GM20431 (cell line): ENCODE measurements around the gene TSEN15.
"Not testable (repeated sequence)": the region's sequence is repeated elsewhere in the genome, so short reads cannot be mapped to it uniquely, and the experiment has no call there.

Experiments used
- in situ Hi-C: fragments of 300-500 bp; cut with MseI, MboI; formaldehyde crosslinking; loops from one replicate; pipeline ENCODE4 v1.15.0; 2020; ENCODE audit warnings: low sequenced_read_pairs; ENCODE audit not compliant: unreplicated experiment

The TSEN15 gene

DNA sequence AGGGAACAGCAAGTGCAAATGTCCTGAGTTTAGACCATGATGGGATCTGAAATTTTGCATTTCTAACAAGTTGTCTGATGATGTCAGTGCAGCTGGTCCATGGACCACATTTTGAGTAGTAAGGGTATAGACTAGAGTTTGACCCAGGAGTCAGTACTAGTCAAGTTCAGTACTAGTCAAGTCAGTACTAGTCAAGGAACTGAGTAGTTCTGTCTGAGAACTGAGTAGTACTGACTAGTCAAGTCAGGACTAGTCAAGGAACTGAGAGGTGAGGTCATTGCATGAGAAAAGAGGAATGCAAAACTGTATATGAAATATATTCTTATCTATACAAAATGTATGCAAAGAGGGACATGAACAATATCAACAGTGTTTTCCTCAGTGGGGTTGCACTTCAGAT, 34.1 kb downstream of the TSEN15 start:
- in situ Hi-C loops: no loop called here

DNA sequence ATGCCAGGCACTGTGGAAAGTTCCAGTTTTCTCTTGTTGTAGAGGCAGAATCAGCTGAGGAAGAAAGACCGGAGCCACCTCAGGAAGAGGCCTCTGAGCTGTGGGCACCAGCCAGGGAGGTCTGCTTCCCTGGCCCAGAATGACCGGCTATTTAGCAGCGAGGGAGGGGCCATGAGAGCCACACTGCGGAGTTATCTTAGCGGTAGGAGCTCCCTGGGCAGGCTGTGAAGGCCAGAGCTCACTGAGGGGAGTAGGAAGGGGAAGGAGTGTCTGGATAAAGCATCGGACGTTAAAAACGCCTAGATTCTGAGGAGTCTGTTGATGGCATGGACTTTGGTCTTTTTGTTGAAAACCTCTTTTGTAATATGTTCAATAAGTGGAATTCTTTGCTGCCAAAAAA, 36.5 kb downstream of the TSEN15 start:
- in situ Hi-C loops: no loop called here

- in situ Hi-C loops: no loop called here
Measured at GRCh38 chr1:184093071-184093470, 41.5 kb downstream of the TSEN15 start.

DNA sequence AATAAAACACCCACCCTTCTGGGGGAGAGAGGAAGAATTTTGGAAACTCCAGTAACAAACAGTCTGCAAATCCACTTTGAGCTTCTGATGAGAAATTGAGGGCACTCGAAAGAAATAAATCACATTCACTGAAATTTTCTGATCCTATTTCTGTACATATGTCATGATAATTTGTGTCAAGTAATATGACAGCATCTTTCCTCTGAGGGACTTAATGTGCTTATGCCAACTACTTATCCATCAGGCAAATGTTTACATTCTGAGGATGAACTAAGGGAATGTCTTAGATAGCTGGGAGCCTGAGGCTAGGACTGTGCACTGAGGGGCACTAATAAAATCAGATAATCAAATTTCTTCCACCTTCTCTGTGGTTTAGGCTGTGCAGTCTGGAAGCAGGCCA, 44.5 kb downstream of the TSEN15 start:
- in situ Hi-C loops: no loop called here

GRCh38 chr1:184096580-184096979, 45.0 kb downstream of the TSEN15 start:
- in situ Hi-C loops: not testable (repeated sequence)

DNA sequence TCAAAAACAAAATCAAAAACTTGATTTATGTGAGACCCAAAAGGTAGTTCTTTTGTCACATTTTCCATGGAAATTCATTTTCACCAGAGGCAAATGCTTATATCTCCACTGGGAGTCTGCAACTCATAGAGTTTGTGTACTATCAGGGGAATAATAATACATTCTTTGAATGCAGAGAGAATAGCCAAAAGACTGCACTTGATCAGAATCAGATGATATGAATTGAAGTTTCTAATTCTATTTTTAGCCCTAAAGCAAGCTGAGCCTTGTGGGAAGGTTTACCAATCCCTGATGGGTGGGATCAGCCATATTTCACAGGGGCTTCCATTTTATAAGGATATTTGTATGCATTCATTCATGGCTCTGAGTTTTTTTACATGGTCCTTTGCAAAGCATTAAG, 49.6 kb downstream of the TSEN15 start:
- in situ Hi-C loops: no loop called here

DNA sequence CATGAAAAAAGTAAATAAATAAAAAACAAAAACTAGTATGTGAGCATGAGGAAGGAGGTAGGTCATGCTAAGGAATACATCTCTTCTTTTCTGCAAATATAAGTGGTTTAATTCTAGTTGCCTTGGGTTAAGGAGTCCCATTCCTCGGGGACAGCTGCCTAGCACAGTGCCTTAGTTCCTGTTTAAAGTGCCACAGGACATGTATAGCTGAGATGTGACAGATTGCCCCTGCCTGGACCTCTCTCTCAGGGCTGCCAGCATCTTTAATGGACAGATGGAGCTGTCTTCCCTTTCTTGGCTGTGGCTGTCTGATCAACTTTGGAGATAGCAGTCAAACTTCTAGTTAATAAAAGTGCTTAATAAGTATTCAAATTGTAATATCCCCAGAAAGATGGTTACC, 50.0 kb downstream of the TSEN15 start:
- in situ Hi-C loops: no loop called here

GRCh38 chr1:184110272-184111204, 59.0 kb downstream of the TSEN15 start:
- in situ Hi-C loops: no loop called here

GRCh38 chr1:184112176-184112948, 60.8 kb downstream of the TSEN15 start:
- in situ Hi-C loops: no loop called here

- in situ Hi-C loops: no loop called here
Measured at GRCh38 chr1:184113251-184113650, 61.7 kb downstream of the TSEN15 start.

GRCh38 chr1:184114818-184115398, 63.4 kb downstream of the TSEN15 start:
- in situ Hi-C loops: no loop called here

GRCh38 chr1:184116287-184116686, 64.8 kb downstream of the TSEN15 start:
- in situ Hi-C loops: no loop called here

DNA sequence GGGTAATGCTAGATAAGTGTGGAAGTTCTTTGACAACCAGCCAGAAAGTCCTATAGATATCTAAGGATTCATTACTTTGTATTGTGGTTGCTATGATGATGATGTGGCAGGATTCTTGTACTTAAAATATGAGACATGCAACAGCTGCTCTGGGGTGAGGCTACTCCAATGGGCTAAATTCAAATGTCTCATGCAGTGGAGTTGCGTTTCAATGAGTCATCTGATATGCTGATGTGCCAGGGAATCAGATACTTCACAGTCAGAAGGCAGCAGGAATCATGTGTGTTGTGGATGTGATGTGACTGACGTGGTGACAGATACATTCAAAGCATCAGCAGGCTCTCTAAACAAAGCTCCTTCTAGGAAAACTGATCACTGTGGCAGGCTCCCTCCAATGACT, 66.5 kb downstream of the TSEN15 start:
- in situ Hi-C loops: no loop called here
